ENCODE data around the gene MMP11. TPM values are rescaled to one million over a fixed set of nuclear protein-coding genes. Genes with fewer than 3 reads are reported as not detected.

MMP11 gene
- total and polyA plus RNA-seq, 2 of the 13 experiments (the other 11 are each of a cell fraction or from before 2014, with no cell fraction given), result 8.9 to 28.6 TPM

DNA sequence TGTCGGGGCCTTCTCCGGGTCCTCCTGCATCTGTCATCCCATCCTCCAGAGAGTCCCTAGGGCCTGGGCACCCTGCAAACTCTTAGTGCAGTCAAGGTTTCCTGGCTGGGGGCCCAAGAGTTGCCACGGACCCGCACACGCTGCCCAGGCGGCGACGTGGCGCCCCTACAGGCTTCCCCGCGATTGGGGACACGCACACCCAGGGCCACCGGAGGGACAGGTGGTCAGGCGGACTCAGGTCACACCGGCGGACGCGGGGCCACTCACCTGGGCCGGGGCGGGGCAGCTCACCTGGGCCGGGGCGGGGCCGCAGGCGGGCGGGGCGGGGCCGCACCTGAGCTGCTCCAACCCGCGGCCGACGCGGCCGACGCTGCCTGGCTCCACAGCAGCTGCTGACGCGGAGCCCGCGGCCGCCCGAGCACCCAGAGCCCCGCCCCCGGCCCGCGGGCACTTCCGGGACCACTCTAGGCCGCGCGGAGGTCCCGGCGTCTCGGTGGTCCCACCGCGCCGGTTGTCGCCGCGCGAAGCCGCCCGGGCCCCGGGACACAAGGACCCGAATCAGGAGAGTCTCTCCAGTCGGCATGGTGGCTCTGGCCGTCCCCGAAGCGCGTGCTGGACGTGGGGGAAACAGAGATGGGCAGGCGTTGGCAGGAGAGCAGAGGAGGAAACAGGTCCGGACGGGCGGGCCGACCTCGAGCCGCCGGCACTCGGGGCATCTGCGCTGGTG, 21.8 kb upstream of the MMP11 start, which contains the start of gene ZNF70 (continued):
- TF ChIP-seq AGO1 (IDR thresholded peaks at IDR 0.05; ENCODE audit: low read depth, low read length, poor library complexity, severe bottlenecking), result no peak
- no peak for TF ChIP-seq ZNF746 (CRISPR knock-in tag; IDR thresholded peaks at IDR 0.05)
- no peak for TF ChIP-seq POGZ (CRISPR knock-in tag; IDR thresholded peaks at IDR 0.05)
- no peak for TF ChIP-seq NCOA1 (CRISPR knock-in tag; IDR thresholded peaks at IDR 0.05)
- TF ChIP-seq, protein P1, sequence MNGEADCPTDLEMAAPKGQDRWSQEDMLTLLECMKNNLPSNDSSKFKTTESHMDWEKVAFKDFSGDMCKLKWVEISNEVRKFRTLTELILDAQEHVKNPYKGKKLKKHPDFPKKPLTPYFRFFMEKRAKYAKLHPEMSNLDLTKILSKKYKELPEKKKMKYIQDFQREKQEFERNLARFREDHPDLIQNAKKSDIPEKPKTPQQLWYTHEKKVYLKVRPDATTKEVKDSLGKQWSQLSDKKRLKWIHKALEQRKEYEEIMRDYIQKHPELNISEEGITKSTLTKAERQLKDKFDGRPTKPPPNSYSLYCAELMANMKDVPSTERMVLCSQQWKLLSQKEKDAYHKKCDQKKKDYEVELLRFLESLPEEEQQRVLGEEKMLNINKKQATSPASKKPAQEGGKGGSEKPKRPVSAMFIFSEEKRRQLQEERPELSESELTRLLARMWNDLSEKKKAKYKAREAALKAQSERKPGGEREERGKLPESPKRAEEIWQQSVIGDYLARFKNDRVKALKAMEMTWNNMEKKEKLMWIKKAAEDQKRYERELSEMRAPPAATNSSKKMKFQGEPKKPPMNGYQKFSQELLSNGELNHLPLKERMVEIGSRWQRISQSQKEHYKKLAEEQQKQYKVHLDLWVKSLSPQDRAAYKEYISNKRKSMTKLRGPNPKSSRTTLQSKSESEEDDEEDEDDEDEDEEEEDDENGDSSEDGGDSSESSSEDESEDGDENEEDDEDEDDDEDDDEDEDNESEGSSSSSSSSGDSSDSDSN (CRISPR knock-in tag; IDR thresholded peaks at IDR 0.05), result no peak; the same call in 1 of the 2 replicates
- TF ChIP-seq ZNF792 (CRISPR knock-in tag; IDR thresholded peaks at IDR 0.05), result no peak
- no peak for TF ChIP-seq ZKSCAN8 (CRISPR knock-in tag; IDR thresholded peaks at IDR 0.05; ENCODE audit: borderline replicate concordance)
- no peak for TF ChIP-seq ZNF747 (CRISPR knock-in tag; IDR thresholded peaks at IDR 0.05; ENCODE audit: borderline replicate concordance)
- no peak; the same call in 1 of the 2 replicates for TF ChIP-seq KMT2B (CRISPR knock-in tag; IDR thresholded peaks at IDR 0.05)
- peak; percentile 48 for TF ChIP-seq ELF1 (CRISPR knock-in tag; IDR thresholded peaks at IDR 0.05)
- TF ChIP-seq, protein P2, sequence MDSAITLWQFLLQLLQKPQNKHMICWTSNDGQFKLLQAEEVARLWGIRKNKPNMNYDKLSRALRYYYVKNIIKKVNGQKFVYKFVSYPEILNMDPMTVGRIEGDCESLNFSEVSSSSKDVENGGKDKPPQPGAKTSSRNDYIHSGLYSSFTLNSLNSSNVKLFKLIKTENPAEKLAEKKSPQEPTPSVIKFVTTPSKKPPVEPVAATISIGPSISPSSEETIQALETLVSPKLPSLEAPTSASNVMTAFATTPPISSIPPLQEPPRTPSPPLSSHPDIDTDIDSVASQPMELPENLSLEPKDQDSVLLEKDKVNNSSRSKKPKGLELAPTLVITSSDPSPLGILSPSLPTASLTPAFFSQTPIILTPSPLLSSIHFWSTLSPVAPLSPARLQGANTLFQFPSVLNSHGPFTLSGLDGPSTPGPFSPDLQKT (CRISPR knock-in tag; IDR thresholded peaks at IDR 0.05; ENCODE audit: borderline replicate concordance), result no peak
- peak; percentile 78 for TF ChIP-seq CCDC6 (CRISPR knock-in tag; IDR thresholded peaks at IDR 0.05)
- TF ChIP-seq, protein P3, sequence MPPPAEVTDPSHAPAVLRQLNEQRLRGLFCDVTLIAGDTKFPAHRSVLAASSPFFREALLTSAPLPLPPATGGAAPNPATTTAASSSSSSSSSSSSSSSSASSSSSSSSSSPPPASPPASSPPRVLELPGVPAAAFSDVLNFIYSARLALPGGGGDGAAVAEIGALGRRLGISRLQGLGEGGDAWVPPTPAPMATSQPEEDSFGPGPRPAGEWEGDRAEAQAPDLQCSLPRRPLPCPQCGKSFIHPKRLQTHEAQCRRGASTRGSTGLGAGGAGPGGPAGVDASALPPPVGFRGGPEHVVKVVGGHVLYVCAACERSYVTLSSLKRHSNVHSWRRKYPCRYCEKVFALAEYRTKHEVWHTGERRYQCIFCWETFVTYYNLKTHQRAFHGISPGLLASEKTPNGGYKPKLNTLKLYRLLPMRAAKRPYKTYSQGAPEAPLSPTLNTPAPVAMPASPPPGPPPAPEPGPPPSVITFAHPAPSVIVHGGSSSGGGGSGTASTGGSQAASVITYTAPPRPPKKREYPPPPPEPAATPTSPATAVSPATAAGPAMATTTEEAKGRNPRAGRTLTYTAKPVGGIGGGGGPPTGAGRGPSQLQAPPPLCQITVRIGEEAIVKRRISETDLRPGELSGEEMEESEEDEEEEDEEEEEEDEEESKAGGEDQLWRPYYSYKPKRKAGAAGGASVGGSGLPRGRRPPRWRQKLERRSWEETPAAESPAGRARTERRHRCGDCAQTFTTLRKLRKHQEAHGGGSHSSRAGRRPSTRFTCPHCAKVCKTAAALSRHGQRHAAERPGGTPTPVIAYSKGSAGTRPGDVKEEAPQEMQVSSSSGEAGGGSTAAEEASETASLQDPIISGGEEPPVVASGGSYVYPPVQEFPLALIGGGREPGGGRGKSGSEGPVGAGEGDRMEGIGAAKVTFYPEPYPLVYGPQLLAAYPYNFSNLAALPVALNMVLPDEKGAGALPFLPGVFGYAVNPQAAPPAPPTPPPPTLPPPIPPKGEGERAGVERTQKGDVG (CRISPR knock-in tag; IDR thresholded peaks at IDR 0.05; ENCODE audit: borderline replicate concordance), result no peak
- TF ChIP-seq ZNF260 (CRISPR knock-in tag; IDR thresholded peaks at IDR 0.05; ENCODE audit: borderline replicate concordance, low read depth), result no peak
- 0 out of 2 replicates have a peak, but pooled peaks have one; percentile 45 for TF ChIP-seq ZNF777 (CRISPR knock-in tag; IDR thresholded peaks at IDR 0.05)
- TF ChIP-seq CHD2 (IDR thresholded peaks at IDR 0.05; ENCODE audit: low read depth, low read length), result no peak
- no peak for TF ChIP-seq ZFAT (CRISPR knock-in tag; conservative IDR thresholded peaks at IDR 0.05)
- TF ChIP-seq, protein P4, sequence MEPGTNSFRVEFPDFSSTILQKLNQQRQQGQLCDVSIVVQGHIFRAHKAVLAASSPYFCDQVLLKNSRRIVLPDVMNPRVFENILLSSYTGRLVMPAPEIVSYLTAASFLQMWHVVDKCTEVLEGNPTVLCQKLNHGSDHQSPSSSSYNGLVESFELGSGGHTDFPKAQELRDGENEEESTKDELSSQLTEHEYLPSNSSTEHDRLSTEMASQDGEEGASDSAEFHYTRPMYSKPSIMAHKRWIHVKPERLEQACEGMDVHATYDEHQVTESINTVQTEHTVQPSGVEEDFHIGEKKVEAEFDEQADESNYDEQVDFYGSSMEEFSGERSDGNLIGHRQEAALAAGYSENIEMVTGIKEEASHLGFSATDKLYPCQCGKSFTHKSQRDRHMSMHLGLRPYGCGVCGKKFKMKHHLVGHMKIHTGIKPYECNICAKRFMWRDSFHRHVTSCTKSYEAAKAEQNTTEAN (CRISPR knock-in tag; conservative IDR thresholded peaks at IDR 0.05), result no peak; the same call in 1 of the 2 replicates
- TF ChIP-seq ELF3 (CRISPR knock-in tag; IDR thresholded peaks at IDR 0.05), result peak; percentile 51; the same call in 1 of the 2 replicates
- no peak for TF ChIP-seq ZNF891 (CRISPR knock-in tag; IDR thresholded peaks at IDR 0.05)
- no peak for TF ChIP-seq THYN1 (CRISPR knock-in tag; IDR thresholded peaks at IDR 0.05; ENCODE audit: borderline replicate concordance, low read depth)
- TF ChIP-seq SP140L (CRISPR knock-in tag; IDR thresholded peaks at IDR 0.05; ENCODE audit: borderline replicate concordance), result no peak
- TF ChIP-seq KMT2A (CRISPR knock-in tag; IDR thresholded peaks at IDR 0.05), result no peak
